Measurements from ENCODE around the gene USP26.
A peak's percentile ranks its signal among the peaks of the same experiment; 100 is the strongest.
"Not testable (repeated sequence)": the region's sequence is repeated elsewhere in the genome, so short reads cannot be mapped to it uniquely, and the experiment has no call there.

USP26 gene

DNA sequence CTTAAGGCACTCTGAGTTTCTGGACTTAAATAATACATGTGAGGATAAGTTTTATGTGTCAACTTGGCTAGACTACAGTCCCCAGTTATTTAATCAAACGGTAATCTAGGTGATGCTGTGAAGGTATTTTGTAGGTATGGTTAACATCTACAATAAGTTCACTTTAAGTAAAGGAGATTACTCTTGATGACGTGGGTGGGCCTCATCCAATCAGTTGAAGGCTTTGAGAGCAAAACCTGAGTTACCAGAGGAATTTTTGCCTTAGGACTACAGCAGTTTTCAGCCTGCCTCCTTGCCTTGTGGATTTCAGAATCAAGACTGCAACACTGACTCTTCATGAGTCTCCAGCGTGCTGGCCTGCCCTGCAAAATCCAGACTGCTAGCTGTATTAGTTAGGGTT lies 78.7 kb downstream of the USP26 start:
- no peak for DNase-seq (ENCODE audit: low spot score)

- DNase-seq (ENCODE audit: low spot score): no peak
Measured at GRCh38 chrX:133007458-133007857, 89.5 kb downstream of the USP26 start.

DNA sequence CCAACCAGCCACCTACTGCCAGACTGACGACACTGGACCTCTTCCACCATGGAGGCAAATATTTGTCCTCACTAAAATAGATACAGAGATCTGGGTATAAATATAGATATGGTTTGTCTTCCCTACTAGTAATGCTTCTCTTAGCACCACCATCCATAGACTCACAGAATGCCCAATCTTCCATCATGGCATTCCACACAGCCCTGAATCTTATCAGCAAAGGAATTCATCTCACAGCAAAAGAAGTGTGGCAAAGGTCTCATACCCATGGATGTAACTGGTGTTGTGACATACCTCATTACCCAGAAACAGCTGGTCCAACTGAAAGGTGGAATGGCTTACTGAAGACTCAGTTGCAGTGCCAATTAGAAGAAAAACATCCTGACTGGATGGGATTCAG lies 91.3 kb downstream of the USP26 start:
- DNase-seq (ENCODE audit: low spot score): no peak

GRCh38 chrX:133005042-133005441 lies 91.9 kb downstream of the USP26 start:
- peak; percentile 39 for DNase-seq (ENCODE audit: low spot score)

- no peak for DNase-seq (ENCODE audit: low spot score)
Measured at GRCh38 chrX:132999209-132999608, 97.7 kb downstream of the USP26 start.

- DNase-seq (ENCODE audit: low spot score): no peak
Measured at GRCh38 chrX:132990835-132991234, 106.1 kb downstream of the USP26 start.

DNA sequence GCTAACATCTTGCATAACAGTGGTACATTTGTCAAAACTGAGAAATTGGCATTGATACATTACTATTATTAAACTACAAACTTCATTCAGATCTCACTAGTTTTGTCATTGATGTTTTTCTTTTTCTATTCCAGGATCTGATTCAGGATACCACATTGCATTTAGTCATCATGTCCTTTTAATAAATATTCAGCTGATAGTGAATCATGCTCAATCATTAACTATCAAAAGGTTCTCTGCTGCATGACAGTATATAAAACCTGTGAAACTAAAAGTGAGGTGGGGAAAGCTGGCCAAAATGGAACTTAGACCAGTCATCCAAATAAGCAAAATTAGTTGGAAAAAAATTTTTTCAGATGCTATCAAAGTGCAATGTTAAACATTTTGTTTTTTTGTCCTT lies 110.4 kb downstream of the USP26 start:
- DNase-seq (ENCODE audit: low spot score): no peak

- DNase-seq (ENCODE audit: low spot score): no peak
Measured at GRCh38 chrX:132984058-132984650, 112.8 kb downstream of the USP26 start.

DNA sequence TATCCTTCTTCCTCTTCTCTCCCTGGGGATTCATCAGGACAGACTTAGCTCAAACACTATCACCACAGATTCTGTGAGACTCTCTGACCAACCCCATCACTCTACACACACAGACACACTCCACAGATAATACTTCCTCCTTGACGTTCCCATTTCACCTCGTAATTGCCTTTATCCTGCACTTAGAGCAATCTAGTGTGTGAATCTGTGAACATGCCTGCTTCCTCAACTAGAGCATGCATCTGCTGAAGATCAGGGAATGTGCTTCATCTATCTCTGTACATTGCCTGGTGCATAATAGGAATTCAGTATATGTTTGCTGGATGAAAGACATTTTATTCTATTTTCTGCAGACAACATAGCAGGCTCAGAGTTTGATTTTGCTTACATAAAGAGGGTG lies 113.4 kb downstream of the USP26 start:
- DNase-seq (ENCODE audit: low spot score): no peak

- DNase-seq (ENCODE audit: low spot score): not testable (repeated sequence)
Measured at GRCh38 chrX:132980035-132980434, 116.9 kb downstream of the USP26 start.

Data from ecto neural progenitor cell (in vitro differentiated cells).